ENCODE data around the gene HOXA10.

The HOXA10 gene

GRCh38 chr7:27181795-27182275 lies 7.7 kb upstream of the HOXA10 start:
- DNase-seq (ENCODE audit: low spot score): no peak
- Mint-ChIP-seq H3K27me3 (ENCODE audit: low read depth) (peaks cover 81% of the 10 kb centered on the region), H3K4me3 (no peak overlapping the region), H3K4me1 (ENCODE audit: low read depth) (peaks cover 19% of the 10 kb centered on the region), H3K9me3 (peaks cover 3% of the 10 kb centered on the region), H3K36me3 (ENCODE audit: low read depth) (peaks cover 2% of the 10 kb centered on the region), H3K27ac (no peak overlapping the region)

DNA sequence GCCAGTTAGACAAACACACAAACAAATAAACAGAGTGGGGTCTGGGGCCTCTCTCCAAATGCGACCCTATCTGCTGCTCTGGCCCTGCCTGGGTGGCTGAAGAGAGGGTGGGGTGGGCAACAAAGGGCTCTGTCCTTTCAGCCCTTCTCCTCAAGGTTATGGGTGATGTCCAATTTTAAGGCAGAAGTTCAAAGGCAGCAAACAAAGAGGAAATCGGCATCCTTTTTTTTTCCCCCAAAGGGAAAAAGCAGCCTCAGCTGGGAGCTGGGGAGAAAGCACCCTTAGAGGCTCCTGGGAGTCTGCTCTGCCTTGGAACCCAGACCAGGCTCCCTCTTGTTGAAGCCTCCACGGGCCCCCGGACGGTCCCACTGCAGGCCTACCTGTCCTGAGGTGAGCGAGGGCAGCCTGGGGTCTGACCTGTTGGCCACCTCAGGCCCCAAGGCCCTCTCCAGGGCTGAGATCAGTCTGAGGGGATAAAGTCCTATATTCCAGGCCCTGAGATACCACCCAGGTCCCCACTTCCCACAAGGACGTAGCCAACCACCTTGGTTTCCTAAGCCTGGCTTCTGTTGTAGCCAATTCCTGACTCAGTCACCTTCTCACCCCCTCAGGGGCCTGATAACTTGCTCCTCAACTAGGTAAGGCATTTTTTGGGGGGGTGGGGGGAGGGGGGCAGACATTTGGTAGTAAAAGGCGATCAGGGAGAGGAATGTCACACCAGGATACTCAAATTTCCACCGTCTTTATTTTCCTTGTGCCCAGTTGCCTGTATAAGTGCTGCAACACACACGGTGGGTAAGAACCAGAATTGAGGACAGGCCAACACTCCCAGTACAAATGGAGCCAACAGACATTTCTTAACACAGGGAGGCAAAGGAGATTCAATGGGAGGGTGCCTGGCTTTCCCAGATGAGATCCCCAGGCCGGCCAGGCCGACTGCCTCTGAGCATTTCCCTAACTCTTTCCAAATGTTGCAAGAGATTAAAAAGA lies 6.6 kb upstream of the HOXA10 start:
- Mint-ChIP-seq H3K27me3 (ENCODE audit: low read depth) (peaks cover 77% of the 10 kb centered on the region), H3K27ac (no peak overlapping the region), H3K4me1 (ENCODE audit: low read depth) (peaks cover 16% of the 10 kb centered on the region), H3K9me3 (peaks cover under 1% of the 10 kb centered on the region), H3K36me3 (ENCODE audit: low read depth) (peaks cover 2% of the 10 kb centered on the region), H3K4me3 (no peak overlapping the region)
- no peak for DNase-seq (ENCODE audit: low spot score)

DNA sequence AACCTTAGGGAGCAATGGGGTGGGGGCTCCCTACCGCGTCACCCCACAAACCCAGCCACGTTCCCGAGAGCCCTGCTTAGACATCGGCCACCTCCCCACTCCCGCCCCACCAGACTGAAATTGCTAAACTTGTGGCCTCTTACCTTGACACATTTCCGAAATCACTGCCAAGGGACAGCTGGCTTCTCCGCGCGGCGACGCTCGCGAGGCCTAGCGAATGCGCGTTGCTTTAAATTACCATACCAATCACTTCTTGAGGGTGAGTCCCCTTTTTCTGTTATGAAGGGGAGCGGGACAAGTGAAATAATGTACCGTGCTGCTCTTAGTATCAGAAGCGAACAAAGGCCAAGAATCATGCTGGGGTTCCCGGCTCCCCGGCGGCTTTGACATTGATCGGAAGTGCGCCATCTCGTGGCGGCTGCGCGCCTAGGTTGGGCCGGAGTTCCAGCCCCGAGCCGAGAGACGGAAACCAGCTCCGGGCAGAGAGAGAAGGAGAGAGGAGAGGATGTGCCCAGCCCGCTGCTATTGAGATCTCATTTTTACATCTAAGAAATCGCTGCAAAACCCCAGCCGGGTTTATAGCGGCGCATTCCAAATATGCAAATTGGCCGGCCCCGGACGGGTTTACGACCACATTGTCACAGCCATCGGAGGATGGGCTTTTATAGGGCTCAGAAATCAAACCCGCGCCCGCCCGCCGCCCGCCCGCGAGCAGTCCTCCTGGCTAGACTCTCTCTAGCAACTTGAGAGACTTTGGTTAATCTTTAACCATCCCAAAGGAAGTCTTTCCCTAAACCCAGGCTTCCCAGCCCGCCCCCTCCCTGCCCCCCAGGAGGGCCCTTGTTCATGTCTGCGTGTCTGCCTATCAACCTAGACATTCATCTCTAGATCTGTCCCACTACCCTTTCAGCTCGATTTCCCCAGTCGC lies 5.6 kb upstream of the HOXA10 start:
- H3K4me1 Mint-ChIP-seq (ENCODE audit: low read depth): peaks cover 8% of the 10 kb centered on the region
- H3K27ac Mint-ChIP-seq: no peak overlapping the region
- peak; percentile 33 for DNase-seq (ENCODE audit: low spot score)
- H3K27me3 Mint-ChIP-seq (ENCODE audit: low read depth): peaks cover 77% of the 10 kb centered on the region
- H3K4me3 Mint-ChIP-seq: peak overlapping the region; percentile 29
- H3K36me3 Mint-ChIP-seq (ENCODE audit: low read depth): peaks cover 2% of the 10 kb centered on the region
- no peaks in the 10 kb centered on the region for H3K9me3 Mint-ChIP-seq

DNA sequence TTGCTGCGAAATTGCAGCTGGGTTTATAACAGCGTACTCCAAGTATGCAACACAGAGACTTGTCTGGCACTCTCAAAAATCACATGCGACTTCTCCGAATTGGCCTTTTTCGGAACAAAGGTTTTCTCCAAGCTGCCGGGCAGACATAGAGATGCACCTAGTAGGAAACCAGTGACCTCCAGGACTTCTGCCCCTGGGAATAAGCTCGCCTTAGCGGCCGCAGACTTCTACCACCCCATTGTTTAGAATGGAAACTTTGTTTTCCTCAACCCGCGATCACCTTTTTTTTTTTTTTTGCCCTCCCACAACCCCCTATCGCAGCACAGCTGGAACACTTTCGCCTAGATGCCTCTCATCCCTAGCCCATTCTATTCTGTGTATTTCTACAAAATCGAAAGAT lies 4.9 kb upstream of the HOXA10 start:
- Mint-ChIP-seq H3K27ac (no peak overlapping the region), H3K4me1 (ENCODE audit: low read depth) (peaks cover 6% of the 10 kb centered on the region), H3K36me3 (ENCODE audit: low read depth) (peaks cover 2% of the 10 kb centered on the region), H3K9me3 (no peaks in the 10 kb centered on the region), H3K4me3 (no peak overlapping the region), H3K27me3 (ENCODE audit: low read depth) (peaks cover 78% of the 10 kb centered on the region)
- DNase-seq (ENCODE audit: low spot score): no peak

DNA sequence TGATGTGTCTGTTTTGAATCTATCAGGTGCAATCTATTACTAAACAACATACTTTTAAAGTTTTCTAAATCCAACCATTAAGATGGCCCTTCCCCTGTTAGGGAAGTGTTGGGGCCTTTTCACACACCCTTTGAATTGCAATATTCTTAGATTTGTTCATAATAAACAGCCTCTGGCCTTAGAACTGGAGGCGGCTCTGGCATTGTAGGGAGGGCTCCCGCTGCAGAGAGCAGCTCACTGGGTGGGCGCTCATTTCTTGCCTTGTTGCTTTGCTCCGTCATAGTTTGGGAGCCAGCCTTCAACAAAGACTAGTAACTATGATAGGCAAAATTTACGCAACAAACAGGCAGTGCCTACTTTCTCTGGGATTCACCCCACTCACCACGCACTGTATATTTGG lies 4.2 kb upstream of the HOXA10 start:
- H3K4me3 Mint-ChIP-seq: no peak overlapping the region
- peaks cover 6% of the 10 kb centered on the region for H3K4me1 Mint-ChIP-seq (ENCODE audit: low read depth)
- H3K27ac Mint-ChIP-seq: no peak overlapping the region
- H3K36me3 Mint-ChIP-seq (ENCODE audit: low read depth): peaks cover 2% of the 10 kb centered on the region
- no peaks in the 10 kb centered on the region for H3K9me3 Mint-ChIP-seq
- DNase-seq (ENCODE audit: low spot score): no peak
- H3K27me3 Mint-ChIP-seq (ENCODE audit: low read depth): peaks cover 72% of the 10 kb centered on the region

DNA sequence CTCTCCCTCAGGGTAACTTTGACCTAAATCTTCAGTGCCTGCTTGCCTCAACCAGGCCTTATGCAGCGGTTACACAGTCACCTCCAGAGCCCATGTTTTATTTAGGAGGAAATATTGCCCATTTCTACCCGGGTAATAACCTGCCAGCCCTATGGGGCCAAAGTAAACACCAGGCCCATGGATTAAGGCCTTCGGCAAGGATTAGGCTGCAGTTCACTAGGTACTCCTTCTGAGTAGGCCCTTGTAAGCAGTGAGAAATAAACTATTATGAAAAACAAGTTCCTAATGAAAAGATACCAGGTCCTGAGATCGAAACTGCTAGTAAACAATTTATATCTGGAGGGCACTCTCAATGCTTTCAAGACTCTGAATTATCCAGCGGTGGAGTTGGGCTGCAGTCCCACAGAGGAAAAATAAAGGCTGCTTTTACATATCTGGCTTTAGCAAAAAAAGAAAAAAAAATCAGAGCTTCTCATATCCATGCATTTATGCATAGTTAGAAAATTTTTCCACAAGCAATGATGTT lies 3.7 kb upstream of the HOXA10 start:
- H3K9me3 Mint-ChIP-seq: no peaks in the 10 kb centered on the region
- no peak overlapping the region for H3K27ac Mint-ChIP-seq
- H3K4me1 Mint-ChIP-seq (ENCODE audit: low read depth): peaks cover 6% of the 10 kb centered on the region
- H3K36me3 Mint-ChIP-seq (ENCODE audit: low read depth): peaks cover 2% of the 10 kb centered on the region
- H3K4me3 Mint-ChIP-seq: no peak overlapping the region
- no peak for DNase-seq (ENCODE audit: low spot score)
- peaks cover 68% of the 10 kb centered on the region for H3K27me3 Mint-ChIP-seq (ENCODE audit: low read depth)

- peaks cover 2% of the 10 kb centered on the region for H3K36me3 Mint-ChIP-seq (ENCODE audit: low read depth)
- DNase-seq (ENCODE audit: low spot score): no peak
- H3K4me1 Mint-ChIP-seq (ENCODE audit: low read depth): peaks cover 6% of the 10 kb centered on the region
- H3K9me3 Mint-ChIP-seq: no peaks in the 10 kb centered on the region
- H3K27me3 Mint-ChIP-seq (ENCODE audit: low read depth): peaks cover 65% of the 10 kb centered on the region
- no peak overlapping the region for H3K27ac Mint-ChIP-seq
- no peak overlapping the region for H3K4me3 Mint-ChIP-seq
Observed at GRCh38 chr7:27176962-27177794, 3.1 kb upstream of the HOXA10 start.

DNA sequence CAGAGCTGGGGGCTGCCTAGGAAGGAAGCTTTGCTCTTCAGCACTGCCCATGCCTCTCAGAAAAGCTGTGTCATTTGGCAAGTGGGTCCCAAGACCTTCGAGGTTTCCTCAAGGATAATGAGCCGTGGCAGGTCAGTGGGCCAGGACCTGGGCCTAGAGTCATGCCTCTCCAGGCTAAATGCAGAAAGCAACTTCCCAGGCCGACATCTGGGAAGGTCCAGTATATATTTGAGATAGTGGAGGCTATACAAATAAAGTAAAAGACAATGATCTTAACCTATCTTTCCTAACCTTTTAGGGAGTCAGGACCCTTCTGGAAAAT lies 2.4 kb upstream of the HOXA10 start:
- Mint-ChIP-seq H3K27me3 (ENCODE audit: low read depth) (peaks cover 66% of the 10 kb centered on the region), H3K27ac (no peak overlapping the region), H3K36me3 (ENCODE audit: low read depth) (peaks cover 6% of the 10 kb centered on the region), H3K9me3 (no peaks in the 10 kb centered on the region), H3K4me1 (ENCODE audit: low read depth) (peaks cover 8% of the 10 kb centered on the region), H3K4me3 (no peak overlapping the region)
- DNase-seq (ENCODE audit: low spot score): no peak

GRCh38 chr7:27175626-27176523 lies 1.8 kb upstream of the HOXA10 start:
- H3K9me3 Mint-ChIP-seq: no peaks in the 10 kb centered on the region
- peaks cover 6% of the 10 kb centered on the region for H3K36me3 Mint-ChIP-seq (ENCODE audit: low read depth)
- H3K27ac Mint-ChIP-seq: no peak overlapping the region
- no peak overlapping the region for H3K4me3 Mint-ChIP-seq
- no peak for DNase-seq (ENCODE audit: low spot score)
- peaks cover 67% of the 10 kb centered on the region for H3K27me3 Mint-ChIP-seq (ENCODE audit: low read depth)
- H3K4me1 Mint-ChIP-seq (ENCODE audit: low read depth): peaks cover 8% of the 10 kb centered on the region

DNA sequence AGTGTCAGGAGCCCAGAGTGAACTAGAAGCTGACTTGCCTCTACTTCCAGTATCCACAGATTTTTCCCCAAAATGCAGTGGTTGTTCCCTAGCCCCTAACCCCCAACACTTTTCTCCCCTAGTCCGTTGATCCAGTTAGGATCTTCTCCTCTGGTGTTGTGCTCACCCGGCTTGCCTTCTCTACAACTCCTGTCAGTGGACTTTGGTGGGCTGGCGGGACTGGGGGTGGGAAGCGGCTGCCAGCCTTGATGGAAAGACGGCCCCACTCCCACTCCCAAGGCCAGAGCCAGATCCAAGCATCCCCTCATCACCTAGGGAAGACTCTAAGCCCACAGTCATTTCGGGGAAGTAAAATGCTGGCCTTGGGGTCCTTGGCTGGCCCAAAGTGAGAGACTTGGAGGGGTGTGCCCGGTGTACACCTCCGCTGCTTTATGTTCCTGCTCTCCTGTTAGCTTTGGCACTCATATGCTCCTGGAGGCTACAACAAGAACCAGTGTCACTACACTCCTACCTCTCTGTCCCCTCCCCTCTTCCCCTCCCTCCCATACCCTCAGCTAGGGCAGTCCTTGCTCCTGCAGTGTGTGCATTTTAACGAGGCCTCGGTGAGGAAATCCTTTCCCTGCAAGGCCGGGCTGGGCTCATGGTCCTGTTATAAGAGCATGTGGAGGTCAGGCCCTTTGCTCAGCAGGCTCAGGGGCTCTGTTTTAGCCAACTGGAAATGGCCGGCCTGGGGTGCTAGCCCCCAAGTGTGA lies 930 bp upstream of the HOXA10 start:
- H3K4me1 Mint-ChIP-seq (ENCODE audit: low read depth): peaks cover 8% of the 10 kb centered on the region
- H3K36me3 Mint-ChIP-seq (ENCODE audit: low read depth): peaks cover 6% of the 10 kb centered on the region
- no peak for DNase-seq (ENCODE audit: low spot score)
- peaks cover 71% of the 10 kb centered on the region for H3K27me3 Mint-ChIP-seq (ENCODE audit: low read depth)
- peak overlapping the region; percentile 69 for H3K27ac Mint-ChIP-seq
- H3K4me3 Mint-ChIP-seq: no peak overlapping the region
- no peaks in the 10 kb centered on the region for H3K9me3 Mint-ChIP-seq

- Mint-ChIP-seq H3K36me3 (ENCODE audit: low read depth) (peaks cover 8% of the 10 kb centered on the region), H3K27ac (no peak overlapping the region), H3K27me3 (ENCODE audit: low read depth) (peaks cover 70% of the 10 kb centered on the region), H3K4me1 (ENCODE audit: low read depth) (peaks cover 4% of the 10 kb centered on the region), H3K9me3 (no peaks in the 10 kb centered on the region), H3K4me3 (no peak overlapping the region)
- DNase-seq (ENCODE audit: low spot score): no peak
Observed at GRCh38 chr7:27173511-27173955, 587 bp downstream of the HOXA10 start.

All from T-helper 2 cell treated with Interferon-gamma antibody and Interleukin-4, amounts not matched to agents 5 μg/mL and 100 μg/mL, for 36 hours (primary cell).